Mesenchymal stem cell (in vitro differentiated cells and primary cell): ENCODE results near the gene WDR83.
A peak's percentile ranks its signal among the peaks of the same experiment; 100 is the strongest.

Experiments used
- DNase-seq: peaks from one replicate; pipeline ENCODE4 v3.0.0-alpha.2; 2013
- H2AFZ ChIP-seq: one replicate; pipeline ENCODE4 v1.6.1; 2013; ENCODE audit warnings: low read depth, mild to moderate bottlenecking, control low read depth, inconsistent platforms, low read length, moderate library complexity
- H2AK5ac ChIP-seq: 2 replicates; pipeline ENCODE4 v1.6.1; 2013; ENCODE audit warnings: low read length, moderate library complexity, mild to moderate bottlenecking, inconsistent platforms; ENCODE audit not compliant: severe bottlenecking
- H2BK120ac ChIP-seq: one replicate; pipeline ENCODE4 v1.6.1; 2013; ENCODE audit warnings: low read depth, mild to moderate bottlenecking, inconsistent platforms, low read length, moderate library complexity
- H2BK12ac ChIP-seq, 2 experiments: one replicate each; pipeline ENCODE4 v1.6.1; 2013; ENCODE audit warnings: inconsistent platforms in 2 of 2, low read length in 2 of 2, mild to moderate bottlenecking in 2 of 2, moderate library complexity in 2 of 2, control low read depth in 1 of 2
- H2BK15ac ChIP-seq: one replicate; pipeline ENCODE4 v1.6.1; 2013; ENCODE audit warnings: mild to moderate bottlenecking, low read depth, inconsistent platforms; ENCODE audit not compliant: poor library complexity, severe bottlenecking
- H2BK5ac ChIP-seq: 2 replicates; pipeline ENCODE4 v1.6.1; 2013; ENCODE audit warnings: low read depth, mild to moderate bottlenecking, low read length, control low read depth, inconsistent platforms; ENCODE audit not compliant: poor library complexity, severe bottlenecking
- H3K14ac ChIP-seq, 2 experiments: one replicate each; pipeline ENCODE4 v1.6.1; 2013; ENCODE audit warnings: inconsistent platforms in 2 of 2, low read length in 2 of 2, control low read depth in 1 of 2, mild to moderate bottlenecking in 1 of 2, moderate library complexity in 1 of 2
- H3K18ac ChIP-seq, 2 experiments: one replicate each; pipeline ENCODE4 v1.6.1; 2013; ENCODE audit warnings: inconsistent platforms in 2 of 2, low read length in 2 of 2, control low read depth in 1 of 2, low read depth in 1 of 2, mild to moderate bottlenecking in 1 of 2
- H3K23ac ChIP-seq, 2 experiments: one replicate each; pipeline ENCODE4 v1.6.1; 2013; ENCODE audit warnings: inconsistent platforms in 2 of 2, low read length in 2 of 2, mild to moderate bottlenecking in 2 of 2, moderate library complexity in 2 of 2, control low read depth in 1 of 2
- H3K27ac ChIP-seq: 2 replicates; pipeline ENCODE4 v1.5.1; 2013; ENCODE audit warnings: mild to moderate bottlenecking, moderate library complexity, low read length, control low read depth, inconsistent platforms; ENCODE audit not compliant: poor library complexity, severe bottlenecking
- H3K27me3 ChIP-seq, 2 experiments: 2 replicates each; pipeline versions ENCODE4 v1.6.1 to v1.7.0; 2013; ENCODE audit warnings: low read length in 2 of 2, mild to moderate bottlenecking in 2 of 2, moderate library complexity in 2 of 2, control low read depth in 1 of 2, inconsistent platforms in 1 of 2; ENCODE audit not compliant: control insufficient read depth in 1 of 2, insufficient read depth in 1 of 2
- H3K36me3 ChIP-seq, 2 experiments: 2 replicates each; pipeline versions ENCODE4 v1.6.1 to v1.7.0; 2013; ENCODE audit warnings: low read length in 2 of 2, control low read depth in 1 of 2, inconsistent platforms in 1 of 2, low read depth in 1 of 2, mild to moderate bottlenecking in 1 of 2; ENCODE audit not compliant: insufficient read depth in 2 of 2, control insufficient read depth in 1 of 2
- H3K4ac ChIP-seq, 2 experiments: one replicate each; pipeline ENCODE4 v1.6.1; 2013; ENCODE audit warnings: inconsistent platforms in 2 of 2, low read length in 2 of 2, mild to moderate bottlenecking in 2 of 2, moderate library complexity in 2 of 2, control low read depth in 1 of 2, low read depth in 1 of 2
- H3K4me1 ChIP-seq: 2 replicates; pipeline ENCODE4 v1.6.1; 2013; ENCODE audit warnings: low read depth, low read length, control low read depth; ENCODE audit not compliant: control insufficient read depth, insufficient read depth
- H3K4me2 ChIP-seq: 2 replicates; pipeline ENCODE4 v1.6.1; 2013; ENCODE audit warnings: low read length, mild to moderate bottlenecking, inconsistent platforms; ENCODE audit not compliant: poor library complexity, severe bottlenecking
- H3K4me3 ChIP-seq, 2 experiments: 2 replicates each; pipeline versions ENCODE4 v1.5.1 to v1.7.0; 2013; ENCODE audit warnings: low read length in 2 of 2, mild to moderate bottlenecking in 2 of 2, control low read depth in 1 of 2, low read depth in 1 of 2; ENCODE audit not compliant: insufficient read depth in 1 of 2
- H3K79me1 ChIP-seq: replicated peaks from 2 replicates; pipeline ENCODE4 v1.6.1; 2013; ENCODE audit warnings: mild to moderate bottlenecking, control low read depth, low read length, inconsistent platforms; ENCODE audit not compliant: poor library complexity, severe bottlenecking
- H3K9ac ChIP-seq: 2 replicates; pipeline ENCODE4 v1.7.0; 2013; ENCODE audit warnings: mild to moderate bottlenecking, low read length, moderate library complexity
- H3K9me3 ChIP-seq: 2 replicates; pipeline ENCODE4 v1.7.0; 2013; ENCODE audit warnings: mild to moderate bottlenecking, low read length; ENCODE audit not compliant: control insufficient read depth
- H4K8ac ChIP-seq: one replicate; pipeline ENCODE4 v1.6.1; 2013; ENCODE audit warnings: inconsistent platforms, mild to moderate bottlenecking, low read length, moderate library complexity
- H4K91ac ChIP-seq: one replicate; pipeline ENCODE4 v1.6.1; 2013; ENCODE audit warnings: mild to moderate bottlenecking, low read length, inconsistent platforms
- WGBS: methylation state at CpG from one replicate; pipeline ENCODE4 v1.1.7; 2013; ENCODE audit warnings: mixed read lengths; 5-methylcytosine and 5-hydroxymethylcytosine counted together

WDR83 gene

DNA sequence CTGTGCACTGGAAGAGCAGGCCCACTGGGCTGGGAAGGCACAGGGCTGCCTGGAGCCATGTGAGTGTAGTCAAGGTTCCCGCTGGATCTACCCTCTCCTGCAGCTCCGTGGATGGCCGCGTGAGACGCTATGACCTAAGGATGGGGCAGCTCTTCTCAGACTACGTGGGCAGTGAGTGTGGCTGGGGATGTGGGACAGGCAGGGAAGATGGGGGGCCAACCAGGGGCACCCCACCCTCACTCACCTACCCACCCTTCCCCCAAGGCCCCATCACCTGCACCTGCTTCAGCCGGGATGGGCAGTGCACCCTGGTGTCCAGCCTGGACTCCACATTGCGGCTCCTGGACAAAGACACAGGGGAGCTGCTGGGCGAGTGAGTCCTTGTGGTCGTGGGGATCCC is 6.1 kb downstream of the WDR83 start:
- Histone ChIP-seq H3K27ac (no peak overlapping the region), H2BK12ac (no peak overlapping the region), H3K9me3 (no peaks in the 10 kb centered on the region), H3K18ac (no peak overlapping the region), H3K36me3 (peaks cover 63 to 64% of the 10 kb centered on the region in 2 experiments), H3K9ac (no peak overlapping the region), H3K27me3 (no peaks in the 10 kb centered on the region), H3K4me1 (peaks cover 23% of the 10 kb centered on the region), H3K23ac (no peak overlapping the region), H3K4ac (no peak overlapping the region), H3K4me2 (no peak overlapping the region), H2BK120ac (no peak overlapping the region), H3K79me1 (peaks cover 41% of the 10 kb centered on the region), H4K91ac (no peak overlapping the region), H2BK5ac (no peak overlapping the region), H3K14ac (no peak overlapping the region), H2AK5ac (no peak overlapping the region), H3K4me3 (no peak overlapping the region), H2BK15ac (no peak overlapping the region), H4K8ac (no peak overlapping the region), H2AFZ (no peak overlapping the region)
- 97% methylated on average over 5 of the region's 10 CpGs for WGBS
- no peak for DNase-seq

DNA sequence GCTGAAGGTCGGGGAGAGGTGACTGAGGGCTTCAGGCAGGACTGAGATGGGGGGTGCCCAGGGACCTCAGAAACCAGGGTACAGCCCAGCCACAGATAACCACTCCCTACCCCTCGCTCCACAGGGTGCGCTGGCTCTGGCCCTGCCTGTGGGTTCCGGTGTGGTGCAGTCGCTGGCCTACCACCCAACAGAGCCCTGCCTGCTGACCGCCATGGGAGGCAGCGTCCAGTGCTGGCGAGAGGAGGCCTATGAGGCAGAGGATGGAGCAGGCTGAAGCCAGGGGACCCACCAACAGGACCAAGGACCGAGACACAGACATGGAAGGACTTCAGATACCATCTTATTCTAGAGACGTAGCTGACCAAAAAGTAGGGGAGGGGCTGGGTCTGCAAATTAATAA is 8.8 kb downstream of the WDR83 start:
- no peak overlapping the region for H2BK5ac ChIP-seq
- H3K27me3 ChIP-seq: no peaks in the 10 kb centered on the region
- no peak overlapping the region for H3K23ac ChIP-seq
- 97% methylated on average over 10 of the region's 10 CpGs for WGBS
- no peak overlapping the region for H2AK5ac ChIP-seq
- H4K91ac ChIP-seq: no peak overlapping the region
- no peak for DNase-seq
- H3K79me1 ChIP-seq: peaks cover 44% of the 10 kb centered on the region
- H3K18ac ChIP-seq: no peak overlapping the region
- H3K9ac ChIP-seq: no peak overlapping the region
- H2BK120ac ChIP-seq: no peak overlapping the region
- H3K27ac ChIP-seq: no peak overlapping the region
- no peak overlapping the region for H4K8ac ChIP-seq
- H3K9me3 ChIP-seq: no peaks in the 10 kb centered on the region
- no peak overlapping the region for H2BK12ac ChIP-seq
- peaks cover 80 to 81% of the 10 kb centered on the region in 2 experiments for H3K36me3 ChIP-seq
- H3K4me1 ChIP-seq: peaks cover 11% of the 10 kb centered on the region
- no peak overlapping the region for H2BK15ac ChIP-seq
- H3K4ac ChIP-seq: no peak overlapping the region
- H3K4me2 ChIP-seq: no peak overlapping the region
- H3K4me3 ChIP-seq: no peak overlapping the region
- H3K14ac ChIP-seq: peak overlapping the region in 1 of 2 experiments; percentile 39
- H2AFZ ChIP-seq: no peak overlapping the region

DNA sequence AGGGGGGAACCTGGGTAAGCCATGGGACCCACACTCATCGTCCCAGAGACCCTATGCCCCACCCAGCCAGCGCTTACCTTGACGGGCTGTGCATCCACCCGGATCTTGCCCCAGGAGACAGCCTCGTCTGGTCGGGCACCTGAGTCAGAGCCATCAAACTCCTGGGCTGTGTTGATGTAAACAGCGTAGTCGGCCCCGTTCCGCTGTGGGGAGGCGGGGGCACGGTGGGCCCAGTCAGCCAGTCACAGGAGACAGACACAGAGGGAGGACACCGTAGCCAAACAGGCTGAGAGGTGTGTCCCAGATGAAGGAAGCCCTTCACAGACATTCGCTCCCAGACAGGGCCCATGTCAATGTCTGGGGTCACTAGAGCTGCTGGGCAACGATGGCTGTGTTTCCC is 9.3 kb downstream of the WDR83 start:
- Histone ChIP-seq H2AK5ac (no peak overlapping the region), H2BK15ac (no peak overlapping the region), H3K36me3 (peaks cover 77 to 80% of the 10 kb centered on the region in 2 experiments), H2BK120ac (no peak overlapping the region), H3K79me1 (peaks cover 43% of the 10 kb centered on the region), H4K91ac (no peak overlapping the region), H3K9me3 (no peaks in the 10 kb centered on the region), H3K14ac (no peak overlapping the region), H3K27ac (no peak overlapping the region), H4K8ac (no peak overlapping the region), H3K27me3 (no peaks in the 10 kb centered on the region), H3K4ac (no peak overlapping the region), H2BK5ac (no peak overlapping the region), H3K4me2 (no peak overlapping the region), H2AFZ (no peak overlapping the region), H3K18ac (no peak overlapping the region), H3K4me3 (no peak overlapping the region), H3K23ac (no peak overlapping the region), H3K9ac (no peak overlapping the region), H3K4me1 (peaks cover 7% of the 10 kb centered on the region), H2BK12ac (no peak overlapping the region)
- 95% methylated on average over 15 of the region's 15 CpGs for WGBS
- no peak for DNase-seq

DNA sequence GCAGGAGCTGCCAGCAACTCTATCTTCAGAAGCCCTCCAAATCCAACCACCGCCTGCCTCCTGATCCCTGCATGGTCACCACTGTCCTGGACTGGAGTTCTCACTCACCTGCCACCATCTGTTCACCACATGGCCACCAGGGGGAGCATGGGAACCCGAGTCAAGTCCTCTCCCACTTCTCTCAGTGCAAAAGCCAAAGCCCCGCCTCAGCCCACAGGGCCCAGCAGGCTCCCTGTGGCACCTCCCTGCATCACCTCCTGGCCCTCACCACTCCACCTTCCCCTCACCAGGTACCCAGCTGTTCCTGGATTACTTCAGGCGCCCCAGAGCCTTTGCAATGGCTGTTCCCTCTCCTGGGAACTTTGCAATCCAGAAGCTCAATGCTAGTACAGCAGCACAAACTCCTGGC is 9.8 kb downstream of the WDR83 start:
- Histone ChIP-seq H3K79me1 (peaks cover 43% of the 10 kb centered on the region), H3K14ac (no peak overlapping the region), H2AFZ (no peak overlapping the region), H3K36me3 (peaks cover 77 to 80% of the 10 kb centered on the region in 2 experiments), H3K9ac (peak overlapping the region; percentile 7), H3K4me1 (peaks cover 7% of the 10 kb centered on the region), H3K9me3 (no peaks in the 10 kb centered on the region), H2BK15ac (no peak overlapping the region), H2BK120ac (no peak overlapping the region), H3K18ac (no peak overlapping the region), H3K23ac (no peak overlapping the region), H3K27ac (no peak overlapping the region), H4K91ac (no peak overlapping the region), H2BK5ac (no peak overlapping the region), H3K4me3 (no peak overlapping the region), H3K27me3 (no peaks in the 10 kb centered on the region), H3K4me2 (no peak overlapping the region), H2AK5ac (no peak overlapping the region), H2BK12ac (no peak overlapping the region), H4K8ac (no peak overlapping the region), H3K4ac (no peak overlapping the region)
- 19% methylated on average over 4 of the region's 4 CpGs for WGBS
- peak; percentile 78 for DNase-seq
